Measurements from ENCODE around the gene NEDD1. TPM values are rescaled to one million over a fixed set of nuclear protein-coding genes. Genes with fewer than 3 reads are reported as not detected.

The NEDD1 gene
- total RNA-seq, 1 experiment from 2014 or later: 36.3 TPM

GRCh38 chr12:96912943-96913342 lies 5.9 kb downstream of the NEDD1 start:
- no peak overlapping the region for H3K4me3 ChIP-seq
- BruUV-seq (replicated peaks): no TSS peak
- no peak for DNase-seq
- no peaks in the 10 kb centered on the region for H3F3A ChIP-seq (ENCODE audit: insufficient read depth, low read depth)
- ChIA-PET POLR2A (ENCODE audit: unreplicated experiment) (interaction anchor here (0.5 kb wide), 1 partner anchor 66 kb away, joined by 3 read pairs; no protein-coding TSS in a partner anchor), CTCF (interaction anchor here (0.5 kb wide), 1 partner anchor 15 kb away, joined by 5 read pairs; no protein-coding TSS in a partner anchor)
- H4K20me1 ChIP-seq (ENCODE audit: insufficient read depth): no peaks in the 10 kb centered on the region
- no peak overlapping the region for H3K27ac ChIP-seq
- intact Hi-C loops (cut with micrococcal nuclease; ENCODE audit: unreplicated experiment): no loop called here
- peaks cover 13% of the 10 kb centered on the region; the same call in 1 of the 2 replicates for H3K79me2 ChIP-seq (ENCODE audit: low read depth)
- no peaks in the 10 kb centered on the region for H3K27me3 ChIP-seq (ENCODE audit: insufficient read depth, low read depth)
- no peak overlapping the region for H3K4me2 ChIP-seq
- no peaks in the 10 kb centered on the region for H3K36me3 ChIP-seq (ENCODE audit: low read depth)
- H3K9me3 ChIP-seq (ENCODE audit: insufficient read depth, low read depth): no peaks in the 10 kb centered on the region
- no peak overlapping the region for H2AFZ ChIP-seq
- H3K4me1 ChIP-seq (replicated peaks; ENCODE audit: insufficient read depth): peaks cover 8% of the 10 kb centered on the region
- no peaks in the 10 kb centered on the region for H3K9me2 ChIP-seq (ENCODE audit: insufficient read depth)
- TF ChIP-seq EZH2 (IDR thresholded peaks at IDR 0.05; ENCODE audit: low read depth) (no peak), CTCF (conservative IDR thresholded peaks at IDR 0.05) (no peak)

- Histone ChIP-seq H3K79me2 (ENCODE audit: low read depth) (no peaks in the 10 kb centered on the region), H4K20me1 (ENCODE audit: insufficient read depth) (0 out of 2 replicates have a peak, but pooled peaks cover 3% of the 10 kb centered on the region), H3K36me3 (ENCODE audit: low read depth) (no peaks in the 10 kb centered on the region), H3K4me2 (no peak overlapping the region), H3K4me3 (no peak overlapping the region), H3K27ac (no peak overlapping the region), H3K27me3 (ENCODE audit: insufficient read depth, low read depth) (no peaks in the 10 kb centered on the region), H3F3A (ENCODE audit: insufficient read depth, low read depth) (no peaks in the 10 kb centered on the region), H2AFZ (no peak overlapping the region), H3K9me3 (ENCODE audit: insufficient read depth, low read depth) (no peaks in the 10 kb centered on the region), H3K9me2 (ENCODE audit: insufficient read depth) (no peaks in the 10 kb centered on the region), H3K4me1 (replicated peaks; ENCODE audit: insufficient read depth) (no peaks in the 10 kb centered on the region)
- ChIA-PET CTCF (interaction anchor here (0.6 kb wide), 1 partner anchor 535 kb away, joined by 8 read pairs; no protein-coding TSS in a partner anchor), POLR2A (ENCODE audit: unreplicated experiment) (no interaction called here)
- intact Hi-C loops (cut with micrococcal nuclease; ENCODE audit: unreplicated experiment): no loop called here
- no TSS peak for BruUV-seq (replicated peaks)
- no peak for DNase-seq
- TF ChIP-seq EZH2 (IDR thresholded peaks at IDR 0.05; ENCODE audit: low read depth): no peak
- no peak for TF ChIP-seq CTCF (conservative IDR thresholded peaks at IDR 0.05)
Observed at GRCh38 chr12:96919510-96920210, 12.6 kb downstream of the NEDD1 start.

GRCh38 chr12:96948782-96949181 lies 41.7 kb downstream of the NEDD1 start:
- Histone ChIP-seq H3K79me2 (ENCODE audit: low read depth) (no peaks in the 10 kb centered on the region), H3K9me2 (ENCODE audit: insufficient read depth) (no peaks in the 10 kb centered on the region), H3F3A (ENCODE audit: insufficient read depth, low read depth) (no peaks in the 10 kb centered on the region), H3K27ac (no peak overlapping the region), H2AFZ (no peak overlapping the region), H3K27me3 (ENCODE audit: insufficient read depth, low read depth) (no peaks in the 10 kb centered on the region), H3K36me3 (ENCODE audit: low read depth) (0 out of 2 replicates have a peak, but pooled peaks cover 5% of the 10 kb centered on the region), H3K9me3 (ENCODE audit: insufficient read depth, low read depth) (no peaks in the 10 kb centered on the region), H3K4me1 (replicated peaks; ENCODE audit: insufficient read depth) (no peaks in the 10 kb centered on the region), H4K20me1 (ENCODE audit: insufficient read depth) (no peaks in the 10 kb centered on the region), H3K4me2 (no peak overlapping the region), H3K4me3 (no peak overlapping the region)
- DNase-seq: no peak
- CTCF ChIA-PET: no interaction called here
- POLR2A ChIA-PET (ENCODE audit: unreplicated experiment): no interaction called here
- BruUV-seq (replicated peaks): no TSS peak
- intact Hi-C loops (cut with micrococcal nuclease; ENCODE audit: unreplicated experiment): no loop called here
- TF ChIP-seq EZH2 (IDR thresholded peaks at IDR 0.05; ENCODE audit: low read depth) (no peak), CTCF (conservative IDR thresholded peaks at IDR 0.05) (no peak)
